SK-N-SH treated with all-trans-retinoic acid at 6 μM for 48 hours (cell line): ENCODE measurements around the gene PPIP5K2.

Experiments
- ATAC-seq: fragments of 200-7000 bp; cut with Tn5 transposase; 3 replicates; pipeline ENCODE4 v1.9.1; 2020; ENCODE audit warnings: mild to moderate bottlenecking, moderate library complexity
- ARNTL ChIP-seq: fragments of 450-650 bp; formaldehyde crosslinking; IDR thresholded peaks from 2 replicates; pipeline ENCODE4 v1.5.0; 2020; ENCODE audit warnings: low read depth, mild to moderate bottlenecking, moderate library complexity, borderline replicate concordance
- CSDC2 ChIP-seq: fragments of 250-450 bp; sonication (Bioruptor Pico); IDR thresholded peaks from 2 replicates; pipeline ENCODE4 v1.5.0; 2020; ENCODE audit warnings: mild to moderate bottlenecking, moderate library complexity
- ESRRG ChIP-seq: fragments of 250-450 bp; sonication (Bioruptor Pico); IDR thresholded peaks from 2 replicates; pipeline ENCODE4 v1.6.1; 2021; ENCODE audit warnings: mild to moderate bottlenecking
- ISL1 ChIP-seq: fragments of 250-450 bp; sonication (Bioruptor Pico); IDR thresholded peaks from 2 replicates; pipeline ENCODE4 v2.1.2; 2022; ENCODE audit warnings: mild to moderate bottlenecking, moderate library complexity
- OSR1 ChIP-seq: fragments of 250-450 bp; sonication (Bioruptor Pico); IDR thresholded peaks from 2 replicates; pipeline ENCODE4 v1.8.0; 2022; ENCODE audit warnings: moderate library complexity, mild to moderate bottlenecking, inconsistent platforms
- PATZ1 ChIP-seq: fragments of 250-450 bp; sonication (Bioruptor Pico); IDR thresholded peaks from 2 replicates; pipeline ENCODE4 v1.8.0; 2020; ENCODE audit warnings: mild to moderate bottlenecking, moderate library complexity, borderline replicate concordance
- PPARA ChIP-seq: fragments of 250-450 bp; sonication (Bioruptor Pico); IDR thresholded peaks from 2 replicates; pipeline ENCODE4 v1.5.0; 2020; ENCODE audit warnings: mild to moderate bottlenecking, borderline replicate concordance
- RARB ChIP-seq: fragments of 250-450 bp; sonication (Bioruptor Pico); IDR thresholded peaks from 2 replicates; pipeline ENCODE4 v1.8.0; 2021; ENCODE audit warnings: mild to moderate bottlenecking, moderate library complexity
- TCF4 ChIP-seq: fragments of 250-450 bp; sonication (Bioruptor Pico); IDR thresholded peaks from 2 replicates; pipeline ENCODE4 v1.8.0; 2021; ENCODE audit warnings: mild to moderate bottlenecking, moderate library complexity, borderline replicate concordance
- TOX ChIP-seq: fragments of 250-450 bp; sonication (Bioruptor Pico); IDR thresholded peaks from 2 replicates; pipeline ENCODE4 v1.8.0; 2021; ENCODE audit warnings: mild to moderate bottlenecking, moderate library complexity, borderline replicate concordance
- TSHZ2 ChIP-seq: fragments of 250-450 bp; sonication (Bioruptor Pico); IDR thresholded peaks from 2 replicates; pipeline ENCODE4 v1.5.0; 2020; ENCODE audit warnings: mild to moderate bottlenecking, moderate library complexity
- ZC3H10 ChIP-seq: fragments of 250-450 bp; sonication (Bioruptor Pico); IDR thresholded peaks from 2 replicates; pipeline ENCODE4 v1.5.1; 2021; ENCODE audit warnings: mild to moderate bottlenecking, moderate library complexity
- ZFP3 ChIP-seq: fragments of 250-450 bp; sonication (Bioruptor Pico); IDR thresholded peaks from 2 replicates; pipeline ENCODE4 v1.5.0; 2020; ENCODE audit warnings: mild to moderate bottlenecking, moderate library complexity
- ZFP30 ChIP-seq: fragments of 450-650 bp; formaldehyde crosslinking; IDR thresholded peaks from 2 replicates; pipeline ENCODE4 v1.5.0; 2022; ENCODE audit warnings: mild to moderate bottlenecking, moderate library complexity
- ZNF70 ChIP-seq: fragments of 450-650 bp; formaldehyde crosslinking; IDR thresholded peaks from 2 replicates; pipeline ENCODE4 v1.5.0; 2020; ENCODE audit warnings: mild to moderate bottlenecking, moderate library complexity
- ZNF8 ChIP-seq: fragments of 450-650 bp; formaldehyde crosslinking; IDR thresholded peaks from 2 replicates; pipeline ENCODE4 v1.5.0; 2020; ENCODE audit warnings: mild to moderate bottlenecking, moderate library complexity
- TF ChIP-seq, protein P1 (sequence below): fragments of 250-450 bp; sonication (Bioruptor Pico); IDR thresholded peaks from 2 replicates; pipeline ENCODE4 v1.5.1; 2021; ENCODE audit warnings: mild to moderate bottlenecking, moderate library complexity
- TF ChIP-seq, protein P2 (sequence below): fragments of 250-450 bp; sonication (Bioruptor Pico); IDR thresholded peaks from 2 replicates; pipeline ENCODE4 v1.8.0; 2021; ENCODE audit warnings: low read depth, mild to moderate bottlenecking, moderate library complexity, borderline replicate concordance
- TF ChIP-seq, protein P3 (sequence below): fragments of 250-450 bp; sonication (Bioruptor Pico); IDR thresholded peaks from 2 replicates; pipeline ENCODE4 v1.5.1; 2020; ENCODE audit warnings: low read depth, mild to moderate bottlenecking, moderate library complexity

PPIP5K2 gene

DNA sequence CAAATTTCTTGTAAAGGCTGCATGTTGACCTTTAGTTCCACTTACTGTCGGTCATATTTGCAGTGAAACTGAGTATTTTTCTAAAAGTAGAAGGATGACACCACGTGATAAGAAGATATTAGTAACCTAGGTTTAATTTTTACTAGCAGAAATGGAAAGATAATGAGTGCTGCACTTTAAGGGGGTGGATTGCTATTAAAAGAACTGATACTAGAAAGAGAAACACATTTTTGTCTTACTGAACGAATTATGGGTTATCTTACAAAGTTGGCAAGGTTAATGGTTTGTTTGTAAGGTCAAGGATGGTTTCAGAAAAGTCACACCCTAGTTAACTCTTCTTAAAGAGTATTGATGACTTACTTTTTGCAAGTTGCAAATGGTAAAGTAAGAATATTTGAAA is 140.8 kb downstream of the PPIP5K2 start:
- ATAC-seq: no peak
- TF ChIP-seq TCF4 (CRISPR knock-in tag) (no peak), ZNF8 (no peak), PATZ1 (no peak), ARNTL (CRISPR knock-in tag) (no peak), ZC3H10 (no peak), ZFP30 (no peak), PPARA (CRISPR knock-in tag) (no peak), RARB (no peak), ESRRG (CRISPR knock-in tag) (no peak), ZNF70 (CRISPR knock-in tag) (no peak), ZFP3 (no peak), ISL1 (CRISPR knock-in tag) (no peak), TSHZ2 (no peak), CSDC2 (CRISPR knock-in tag) (no peak), OSR1 (CRISPR knock-in tag) (no peak), TOX (CRISPR knock-in tag) (no peak)
- TF ChIP-seq, protein P1, sequence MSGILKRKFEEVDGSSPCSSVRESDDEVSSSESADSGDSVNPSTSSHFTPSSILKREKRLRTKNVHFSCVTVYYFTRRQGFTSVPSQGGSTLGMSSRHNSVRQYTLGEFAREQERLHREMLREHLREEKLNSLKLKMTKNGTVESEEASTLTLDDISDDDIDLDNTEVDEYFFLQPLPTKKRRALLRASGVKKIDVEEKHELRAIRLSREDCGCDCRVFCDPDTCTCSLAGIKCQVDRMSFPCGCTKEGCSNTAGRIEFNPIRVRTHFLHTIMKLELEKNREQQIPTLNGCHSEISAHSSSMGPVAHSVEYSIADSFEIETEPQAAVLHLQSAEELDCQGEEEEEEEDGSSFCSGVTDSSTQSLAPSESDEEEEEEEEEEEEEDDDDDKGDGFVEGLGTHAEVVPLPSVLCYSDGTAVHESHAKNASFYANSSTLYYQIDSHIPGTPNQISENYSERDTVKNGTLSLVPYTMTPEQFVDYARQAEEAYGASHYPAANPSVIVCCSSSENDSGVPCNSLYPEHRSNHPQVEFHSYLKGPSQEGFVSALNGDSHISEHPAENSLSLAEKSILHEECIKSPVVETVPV (CRISPR knock-in tag): no peak
- TF ChIP-seq, protein P2, sequence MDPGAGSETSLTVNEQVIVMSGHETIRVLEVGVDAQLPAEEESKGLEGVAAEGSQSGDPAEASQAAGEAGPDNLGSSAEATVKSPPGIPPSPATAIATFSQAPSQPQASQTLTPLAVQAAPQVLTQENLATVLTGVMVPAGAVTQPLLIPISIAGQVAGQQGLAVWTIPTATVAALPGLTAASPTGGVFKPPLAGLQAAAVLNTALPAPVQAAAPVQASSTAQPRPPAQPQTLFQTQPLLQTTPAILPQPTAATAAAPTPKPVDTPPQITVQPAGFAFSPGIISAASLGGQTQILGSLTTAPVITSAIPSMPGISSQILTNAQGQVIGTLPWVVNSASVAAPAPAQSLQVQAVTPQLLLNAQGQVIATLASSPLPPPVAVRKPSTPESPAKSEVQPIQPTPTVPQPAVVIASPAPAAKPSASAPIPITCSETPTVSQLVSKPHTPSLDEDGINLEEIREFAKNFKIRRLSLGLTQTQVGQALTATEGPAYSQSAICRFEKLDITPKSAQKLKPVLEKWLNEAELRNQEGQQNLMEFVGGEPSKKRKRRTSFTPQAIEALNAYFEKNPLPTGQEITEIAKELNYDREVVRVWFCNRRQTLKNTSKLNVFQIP (CRISPR knock-in tag): no peak
- TF ChIP-seq, protein P3, sequence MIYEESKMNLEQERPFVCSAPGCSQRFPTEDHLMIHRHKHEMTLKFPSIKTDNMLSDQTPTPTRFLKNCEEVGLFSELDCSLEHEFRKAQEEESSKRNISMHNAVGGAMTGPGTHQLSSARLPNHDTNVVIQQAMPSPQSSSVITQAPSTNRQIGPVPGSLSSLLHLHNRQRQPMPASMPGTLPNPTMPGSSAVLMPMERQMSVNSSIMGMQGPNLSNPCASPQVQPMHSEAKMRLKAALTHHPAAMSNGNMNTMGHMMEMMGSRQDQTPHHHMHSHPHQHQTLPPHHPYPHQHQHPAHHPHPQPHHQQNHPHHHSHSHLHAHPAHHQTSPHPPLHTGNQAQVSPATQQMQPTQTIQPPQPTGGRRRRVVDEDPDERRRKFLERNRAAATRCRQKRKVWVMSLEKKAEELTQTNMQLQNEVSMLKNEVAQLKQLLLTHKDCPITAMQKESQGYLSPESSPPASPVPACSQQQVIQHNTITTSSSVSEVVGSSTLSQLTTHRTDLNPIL (CRISPR knock-in tag): no peak
